Thoracic aorta (tissue), 2 donors: Measurements from ENCODE around the gene NHSL2. TPM values are rescaled to one million over a fixed set of nuclear protein-coding genes. Genes with fewer than 3 reads are reported as not detected.
"Not testable (repeated sequence)": the region's sequence is repeated elsewhere in the genome, so short reads cannot be mapped to it uniquely, and the experiment has no call there.

Experiments used
- ATAC-seq: fragments of 150-250 bp; one replicate; pipeline ENCODE4 v1.8.0; 2017; ENCODE audit warnings: low read depth; ENCODE audit not compliant: insufficient number of reproducible peaks, low FRiP score
- DNase-seq: peaks from one replicate; pipeline ENCODE4 v3.0.0-alpha.2; 2020; ENCODE audit warnings: low spot score
- H3K27ac ChIP-seq, 2 donors: fragments of 200-600 bp; sonication (generic); 1 replicate in 1 of 2; 2 replicates in 1 of 2; pipeline ENCODE4 v1.5.1; 2016; ENCODE audit warnings: mild to moderate bottlenecking in 2 of 2, moderate library complexity in 2 of 2
- H3K27me3 ChIP-seq: fragments of 200-600 bp; sonication (generic); replicated peaks from 2 replicates; pipeline ENCODE4 v1.6.0; 2016; ENCODE audit warnings: mild to moderate bottlenecking; ENCODE audit not compliant: insufficient read depth
- H3K36me3 ChIP-seq: fragments of 200-600 bp; sonication (generic); one replicate; pipeline ENCODE4 v1.5.1; 2016
- H3K4me1 ChIP-seq, 2 donors: fragments of 200-600 bp; sonication (generic); 1 replicate in 1 of 2; 2 replicates in 1 of 2; pipeline versions ENCODE4 v1.5.1 to v1.6.0; 2016; ENCODE audit warnings: low read depth in 2 of 2, mild to moderate bottlenecking in 1 of 2; ENCODE audit not compliant: control insufficient read depth in 1 of 2
- H3K4me3 ChIP-seq: fragments of 200-600 bp; sonication (generic); 2 replicates; pipeline ENCODE4 v1.5.1; 2016; ENCODE audit warnings: mild to moderate bottlenecking
- H3K9me3 ChIP-seq: fragments of 200-600 bp; sonication (generic); 2 replicates; pipeline ENCODE4 v1.5.1; 2016
- total RNA-seq, 2 donors: library from RNA; depleted of rRNA; stranded (reverse); fragments of >200 nt; gene quantifications; one replicate each; pipeline versions ENCODE4 v1.1.0 to v1.2.3, GENCODE V29; 2016
- TF ChIP-seq, protein P1 (sequence below): fragments of 200-600 bp; sonication (generic); IDR thresholded peaks from one replicate; pipeline ENCODE4 v1.5.1; 2019; ENCODE audit warnings: antibody characterized with exemption

NHSL2 gene
- total RNA-seq, 2 donors from 2014 or later = 15.0 to 16.5 TPM

DNA sequence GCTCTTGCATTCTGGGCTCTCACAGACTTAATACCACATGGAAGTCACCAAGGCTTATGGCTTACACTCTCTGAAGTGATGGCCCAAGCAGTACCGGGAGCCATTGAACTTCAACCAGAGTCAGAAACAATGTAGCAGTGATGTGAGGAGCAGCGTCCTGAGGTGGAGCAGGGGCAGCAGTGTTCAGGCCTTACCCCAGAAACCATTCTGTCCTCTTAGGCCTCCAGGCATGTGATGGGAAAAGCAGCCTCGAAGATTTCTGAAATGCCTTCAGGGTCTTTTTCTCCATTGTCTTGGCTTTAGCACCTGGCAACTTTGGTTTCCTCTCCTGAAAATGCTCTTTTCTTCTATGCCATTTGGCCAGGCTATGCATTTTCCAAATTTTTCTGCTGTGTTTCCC is 248.1 kb downstream of the NHSL2 start:
- no peak for ATAC-seq

GRCh38 chrX:72159769-72160168 is 249.1 kb downstream of the NHSL2 start:
- DNase-seq (no peak), ATAC-seq (no peak)
- Histone ChIP-seq H3K4me1 (no peaks in the 10 kb centered on the region), H3K36me3 (no peaks in the 10 kb centered on the region), H3K4me3 (no peak overlapping the region), H3K27me3 (no peaks in the 10 kb centered on the region), H3K9me3 (no peaks in the 10 kb centered on the region), H3K27ac (no peak overlapping the region)
- TF ChIP-seq, protein P1, sequence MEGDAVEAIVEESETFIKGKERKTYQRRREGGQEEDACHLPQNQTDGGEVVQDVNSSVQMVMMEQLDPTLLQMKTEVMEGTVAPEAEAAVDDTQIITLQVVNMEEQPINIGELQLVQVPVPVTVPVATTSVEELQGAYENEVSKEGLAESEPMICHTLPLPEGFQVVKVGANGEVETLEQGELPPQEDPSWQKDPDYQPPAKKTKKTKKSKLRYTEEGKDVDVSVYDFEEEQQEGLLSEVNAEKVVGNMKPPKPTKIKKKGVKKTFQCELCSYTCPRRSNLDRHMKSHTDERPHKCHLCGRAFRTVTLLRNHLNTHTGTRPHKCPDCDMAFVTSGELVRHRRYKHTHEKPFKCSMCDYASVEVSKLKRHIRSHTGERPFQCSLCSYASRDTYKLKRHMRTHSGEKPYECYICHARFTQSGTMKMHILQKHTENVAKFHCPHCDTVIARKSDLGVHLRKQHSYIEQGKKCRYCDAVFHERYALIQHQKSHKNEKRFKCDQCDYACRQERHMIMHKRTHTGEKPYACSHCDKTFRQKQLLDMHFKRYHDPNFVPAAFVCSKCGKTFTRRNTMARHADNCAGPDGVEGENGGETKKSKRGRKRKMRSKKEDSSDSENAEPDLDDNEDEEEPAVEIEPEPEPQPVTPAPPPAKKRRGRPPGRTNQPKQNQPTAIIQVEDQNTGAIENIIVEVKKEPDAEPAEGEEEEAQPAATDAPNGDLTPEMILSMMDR = no peak

More for the DNA sequence above, 248.1 kb downstream of the NHSL2 start:
- TF ChIP-seq, protein P1 = no peak
- H3K27ac ChIP-seq = no peak overlapping the region
- no peak overlapping the region for H3K4me3 ChIP-seq
- no peak for DNase-seq
- no peaks in the 10 kb centered on the region for H3K9me3 ChIP-seq
- H3K4me1 ChIP-seq = no peaks in the 10 kb centered on the region
- no peaks in the 10 kb centered on the region for H3K36me3 ChIP-seq
- no peaks in the 10 kb centered on the region for H3K27me3 ChIP-seq

GRCh38 chrX:72165551-72165950 is 254.9 kb downstream of the NHSL2 start:
- ATAC-seq = no peak
- H3K4me1 ChIP-seq = no peaks in the 10 kb centered on the region

GRCh38 chrX:72169008-72169728 is 258.5 kb downstream of the NHSL2 start:
- TF ChIP-seq, protein P1 = no peak
- H3K9me3 ChIP-seq = no peaks in the 10 kb centered on the region
- no peak for ATAC-seq
- H3K27ac ChIP-seq = no peak overlapping the region
- H3K4me3 ChIP-seq = peak overlapping the region; percentile 47
- DNase-seq = no peak
- H3K36me3 ChIP-seq = no peaks in the 10 kb centered on the region
- no peaks in the 10 kb centered on the region for H3K27me3 ChIP-seq
- no peaks in the 10 kb centered on the region for H3K4me1 ChIP-seq

More at GRCh38 chrX:72165551-72165950, 254.9 kb downstream of the NHSL2 start:
- no peaks in the 10 kb centered on the region for H3K9me3 ChIP-seq
- no peak overlapping the region for H3K27ac ChIP-seq
- H3K4me3 ChIP-seq = no peak overlapping the region
- no peaks in the 10 kb centered on the region for H3K27me3 ChIP-seq
- H3K36me3 ChIP-seq = no peaks in the 10 kb centered on the region
- DNase-seq = no peak
- TF ChIP-seq, protein P1 = no peak

DNA sequence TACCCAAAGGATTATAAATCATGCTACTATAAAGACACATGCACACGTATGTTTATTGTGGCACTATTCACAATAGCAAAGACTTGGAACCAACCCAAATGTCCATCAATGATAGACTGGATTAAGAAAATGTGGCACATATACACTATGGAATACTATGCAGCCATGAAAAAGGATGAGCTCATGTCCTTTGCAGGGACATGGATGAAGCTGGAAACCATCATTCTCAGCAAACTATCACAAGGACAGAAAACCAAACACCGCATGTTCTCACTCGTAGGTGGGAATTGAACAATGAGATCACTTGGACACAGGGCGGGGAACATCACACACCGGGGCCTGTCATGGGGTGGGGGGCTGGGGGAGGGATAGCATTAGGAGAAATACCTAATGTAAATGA is 265.6 kb downstream of the NHSL2 start:
- H3K27ac ChIP-seq, H3K4me3 ChIP-seq, H3K4me1 ChIP-seq, DNase-seq, H3K27me3 ChIP-seq, H3K36me3 ChIP-seq, H3K9me3 ChIP-seq, ATAC-seq: not testable (repeated sequence)

GRCh38 chrX:72176981-72177380 is 266.3 kb downstream of the NHSL2 start:
- TF ChIP-seq, protein P1 = no peak
- no peaks in the 10 kb centered on the region for H3K27me3 ChIP-seq
- no peak overlapping the region for H3K4me3 ChIP-seq
- H3K9me3 ChIP-seq = no peaks in the 10 kb centered on the region
- ATAC-seq (no peak), DNase-seq (no peak)
- H3K36me3 ChIP-seq = no peaks in the 10 kb centered on the region
- H3K27ac ChIP-seq = no peak overlapping the region
- no peaks in the 10 kb centered on the region for H3K4me1 ChIP-seq
